ENCODE measurements around the gene FAM83F. TPM values are rescaled to one million over a fixed set of nuclear protein-coding genes. Genes with fewer than 3 reads are reported as not detected.

The FAM83F gene
- total and polyA plus RNA-seq, 2 experiments from 2014 or later, result 0.18 TPM; not detected in 1

GRCh38 chr22:39985383-39986035 is 9.2 kb upstream of the FAM83F start:
- Histone ChIP-seq H3K4me1 (ENCODE audit: low read depth) (peaks cover 18% of the 10 kb centered on the region), H3K36me3 (no peaks in the 10 kb centered on the region), H3K4me3 (no peak overlapping the region), H3K27ac (no peak overlapping the region), H3K27me3 (no peaks in the 10 kb centered on the region), H3K9me3 (ENCODE audit: low read depth) (no peaks in the 10 kb centered on the region)
- TF ChIP-seq, protein P1, sequence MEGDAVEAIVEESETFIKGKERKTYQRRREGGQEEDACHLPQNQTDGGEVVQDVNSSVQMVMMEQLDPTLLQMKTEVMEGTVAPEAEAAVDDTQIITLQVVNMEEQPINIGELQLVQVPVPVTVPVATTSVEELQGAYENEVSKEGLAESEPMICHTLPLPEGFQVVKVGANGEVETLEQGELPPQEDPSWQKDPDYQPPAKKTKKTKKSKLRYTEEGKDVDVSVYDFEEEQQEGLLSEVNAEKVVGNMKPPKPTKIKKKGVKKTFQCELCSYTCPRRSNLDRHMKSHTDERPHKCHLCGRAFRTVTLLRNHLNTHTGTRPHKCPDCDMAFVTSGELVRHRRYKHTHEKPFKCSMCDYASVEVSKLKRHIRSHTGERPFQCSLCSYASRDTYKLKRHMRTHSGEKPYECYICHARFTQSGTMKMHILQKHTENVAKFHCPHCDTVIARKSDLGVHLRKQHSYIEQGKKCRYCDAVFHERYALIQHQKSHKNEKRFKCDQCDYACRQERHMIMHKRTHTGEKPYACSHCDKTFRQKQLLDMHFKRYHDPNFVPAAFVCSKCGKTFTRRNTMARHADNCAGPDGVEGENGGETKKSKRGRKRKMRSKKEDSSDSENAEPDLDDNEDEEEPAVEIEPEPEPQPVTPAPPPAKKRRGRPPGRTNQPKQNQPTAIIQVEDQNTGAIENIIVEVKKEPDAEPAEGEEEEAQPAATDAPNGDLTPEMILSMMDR (IDR thresholded peaks at IDR 0.05; ENCODE audit: low read depth, low read length), result no peak
- no peak for DNase-seq (ENCODE audit: low read depth in 1 of 2, low spot score in 1 of 2)

- no peak overlapping the region for H3K4me3 ChIP-seq
- no peaks in the 10 kb centered on the region for H3K36me3 ChIP-seq
- no peak for DNase-seq (ENCODE audit: low read depth in 1 of 2, low spot score in 1 of 2)
- peaks cover 20% of the 10 kb centered on the region for H3K4me1 ChIP-seq (ENCODE audit: low read depth)
- no peak overlapping the region for H3K27ac ChIP-seq
- peaks cover 18% of the 10 kb centered on the region for H3K27me3 ChIP-seq
- TF ChIP-seq, protein P1 (IDR thresholded peaks at IDR 0.05; ENCODE audit: low read depth, low read length), result no peak
- no peaks in the 10 kb centered on the region for H3K9me3 ChIP-seq (ENCODE audit: low read depth)
These were observed 6.2 kb upstream of the FAM83F start for GRCh38 chr22:39988386-39989114.

- Histone ChIP-seq H3K4me1 (ENCODE audit: low read depth) (peaks cover 16% of the 10 kb centered on the region), H3K27me3 (peaks cover 29% of the 10 kb centered on the region), H3K27ac (no peak overlapping the region), H3K4me3 (no peak overlapping the region), H3K36me3 (no peaks in the 10 kb centered on the region), H3K9me3 (ENCODE audit: low read depth) (no peaks in the 10 kb centered on the region)
- TF ChIP-seq, protein P1 (IDR thresholded peaks at IDR 0.05; ENCODE audit: low read depth, low read length), result no peak
- no peak for DNase-seq (ENCODE audit: low read depth in 1 of 2, low spot score in 1 of 2)
These were observed 5.1 kb upstream of the FAM83F start for GRCh38 chr22:39989633-39990032.

DNA sequence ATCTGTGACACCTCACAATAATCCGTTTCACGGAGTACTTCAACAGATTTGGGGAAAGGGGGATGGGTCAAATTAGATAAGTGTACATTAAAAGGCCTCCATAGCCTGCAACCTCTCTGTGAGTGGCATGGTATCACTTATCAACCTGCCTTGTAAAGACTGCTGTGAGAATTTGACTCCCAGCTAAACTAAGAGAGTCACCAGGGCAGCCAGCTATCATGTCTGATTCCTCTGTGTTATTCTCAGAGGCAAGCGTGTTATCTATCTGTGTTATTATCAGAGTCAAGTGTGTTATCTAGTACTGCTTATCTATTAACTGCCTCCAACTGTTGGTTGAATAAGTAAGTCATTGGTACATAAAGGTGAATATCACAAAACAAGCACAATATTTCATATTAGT is 4.1 kb upstream of the FAM83F start:
- Histone ChIP-seq H3K27ac (no peak overlapping the region), H3K9me3 (ENCODE audit: low read depth) (no peaks in the 10 kb centered on the region), H3K27me3 (peaks cover 40% of the 10 kb centered on the region), H3K4me1 (ENCODE audit: low read depth) (peaks cover 16% of the 10 kb centered on the region), H3K4me3 (no peak overlapping the region), H3K36me3 (no peaks in the 10 kb centered on the region)
- no peak for DNase-seq (ENCODE audit: low read depth in 1 of 2, low spot score in 1 of 2)
- TF ChIP-seq, protein P1 (IDR thresholded peaks at IDR 0.05; ENCODE audit: low read depth, low read length), result no peak

DNA sequence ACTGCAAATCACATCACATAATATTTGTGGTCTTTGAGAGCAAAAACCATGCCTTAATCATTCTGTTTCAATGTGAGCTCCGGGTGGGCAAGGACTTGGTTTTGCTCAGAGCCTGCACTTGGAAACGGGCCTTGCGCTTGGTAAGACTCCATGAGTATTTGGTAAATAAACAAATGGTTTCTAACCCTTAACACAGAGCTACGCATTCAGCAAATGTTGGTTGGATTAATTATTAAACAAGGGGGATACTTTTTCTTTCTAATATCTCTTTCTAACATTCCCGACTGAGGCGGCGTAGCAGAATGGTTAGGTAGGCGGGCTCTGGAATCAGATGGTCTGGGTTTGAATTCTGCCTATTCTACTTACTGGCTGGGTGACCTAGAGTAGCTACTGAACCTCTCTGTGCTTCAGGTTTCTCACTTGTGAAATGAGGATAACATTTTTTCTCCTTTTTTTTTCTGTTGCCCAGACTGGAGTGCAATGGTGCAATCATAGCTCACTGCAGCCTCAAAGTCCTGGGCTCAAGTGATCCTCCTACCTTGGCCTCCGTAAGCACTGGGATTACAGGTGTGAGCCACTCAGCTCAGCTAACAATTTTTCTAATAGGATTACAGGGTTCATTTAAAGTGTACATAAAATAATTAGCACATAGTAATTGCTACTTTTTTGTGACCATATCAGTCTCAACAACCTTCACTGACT is 3.4 kb upstream of the FAM83F start:
- Histone ChIP-seq H3K4me3 (no peak overlapping the region), H3K27ac (no peak overlapping the region), H3K9me3 (ENCODE audit: low read depth) (no peaks in the 10 kb centered on the region), H3K36me3 (no peaks in the 10 kb centered on the region), H3K27me3 (peaks cover 46% of the 10 kb centered on the region), H3K4me1 (ENCODE audit: low read depth) (peaks cover 16% of the 10 kb centered on the region)
- DNase-seq (ENCODE audit: low read depth in 1 of 2, low spot score in 1 of 2), result no peak
- TF ChIP-seq, protein P1 (IDR thresholded peaks at IDR 0.05; ENCODE audit: low read depth, low read length), result no peak
